IPS-20b (cell line): ENCODE results near the gene PSME2.
A peak's percentile ranks its signal among the peaks of the same experiment; 100 is the strongest.

Source experiments
- H3K27ac ChIP-seq: one replicate; pipeline ENCODE4 v1.5.1; 2013; ENCODE audit warnings: low read length
- H3K27me3 ChIP-seq: 2 replicates; pipeline ENCODE4 v1.6.1; 2013; ENCODE audit warnings: mild to moderate bottlenecking, low read length, inconsistent platforms; ENCODE audit not compliant: insufficient read depth
- H3K36me3 ChIP-seq: 2 replicates; pipeline ENCODE4 v1.6.1; 2013; ENCODE audit warnings: low read depth, mild to moderate bottlenecking, inconsistent platforms, low read length, moderate library complexity; ENCODE audit not compliant: insufficient read depth
- H3K4me1 ChIP-seq: 2 replicates; pipeline ENCODE4 v1.6.1; 2013; ENCODE audit warnings: mild to moderate bottlenecking, control low read depth, inconsistent platforms, low read length, moderate library complexity; ENCODE audit not compliant: insufficient read depth
- H3K4me3 ChIP-seq: 2 replicates; pipeline ENCODE4 v1.5.1; 2013; ENCODE audit warnings: mild to moderate bottlenecking, low read length, inconsistent platforms
- H3K9ac ChIP-seq: 2 replicates; pipeline ENCODE4 v1.6.1; 2013; ENCODE audit warnings: low read depth, mild to moderate bottlenecking, inconsistent platforms, low read length, moderate library complexity
- H3K9me3 ChIP-seq: 2 replicates; pipeline ENCODE4 v1.6.1; 2013; ENCODE audit warnings: mild to moderate bottlenecking, low read depth, low read length, inconsistent platforms; ENCODE audit not compliant: insufficient read depth

Gene PSME2

DNA sequence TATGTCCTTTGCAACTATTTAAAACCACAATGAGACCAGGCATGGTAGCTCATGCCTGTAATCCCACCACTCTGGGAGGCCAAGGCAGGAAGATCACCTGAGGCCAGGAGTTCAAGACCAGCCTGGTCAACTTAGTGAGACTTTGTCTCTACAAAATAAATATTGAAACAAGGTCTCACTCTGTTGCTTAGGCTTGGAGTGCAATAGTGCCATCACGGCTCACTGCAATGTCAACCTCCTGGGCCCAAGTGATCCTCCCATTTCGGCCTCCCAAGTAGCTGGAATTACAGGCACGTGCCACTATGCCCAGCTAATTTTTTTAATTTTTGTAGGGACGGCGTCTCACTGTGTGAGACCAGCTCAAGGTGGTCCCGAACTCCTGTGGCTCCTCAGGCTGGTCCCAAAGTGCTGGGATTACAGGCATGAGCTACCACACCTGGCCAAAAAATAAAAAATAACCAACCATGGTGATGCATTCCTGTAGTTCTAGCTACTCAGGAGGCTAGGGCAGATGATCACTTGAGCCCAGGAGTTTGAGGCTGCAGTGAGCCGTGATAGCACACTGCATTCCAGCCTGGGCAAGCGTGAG is 16.9 kb downstream of the PSME2 start:
- Histone ChIP-seq H3K27me3 (no peaks in the 10 kb centered on the region), H3K4me1 (no peaks in the 10 kb centered on the region), H3K36me3 (no peaks in the 10 kb centered on the region), H3K27ac (no peak overlapping the region), H3K4me3 (no peak overlapping the region), H3K9me3 (no peaks in the 10 kb centered on the region), H3K9ac (no peak overlapping the region)

DNA sequence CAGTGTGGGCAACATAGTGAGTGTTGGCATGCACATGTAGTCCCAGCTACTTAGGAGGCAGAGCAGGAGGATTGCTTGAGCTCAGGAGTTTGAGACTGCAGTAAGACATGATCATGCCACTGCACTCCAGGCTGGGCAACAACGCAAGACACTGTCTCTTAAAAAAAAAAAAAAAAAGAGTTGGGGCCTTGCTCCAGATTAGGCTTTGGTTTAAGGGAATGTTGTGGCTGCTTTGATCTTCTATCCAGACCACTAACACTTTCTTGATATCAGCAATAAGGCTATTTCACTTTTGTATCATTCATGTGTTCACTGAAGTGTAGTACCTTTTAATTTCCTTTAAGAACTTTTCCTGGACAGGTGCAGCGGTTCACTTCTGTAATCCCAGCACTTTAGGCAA is 18.7 kb downstream of the PSME2 start:
- Histone ChIP-seq H3K9me3 (no peaks in the 10 kb centered on the region), H3K4me3 (no peak overlapping the region), H3K9ac (no peak overlapping the region), H3K4me1 (no peaks in the 10 kb centered on the region), H3K27ac (no peak overlapping the region), H3K36me3 (peaks cover 12% of the 10 kb centered on the region), H3K27me3 (no peaks in the 10 kb centered on the region)

DNA sequence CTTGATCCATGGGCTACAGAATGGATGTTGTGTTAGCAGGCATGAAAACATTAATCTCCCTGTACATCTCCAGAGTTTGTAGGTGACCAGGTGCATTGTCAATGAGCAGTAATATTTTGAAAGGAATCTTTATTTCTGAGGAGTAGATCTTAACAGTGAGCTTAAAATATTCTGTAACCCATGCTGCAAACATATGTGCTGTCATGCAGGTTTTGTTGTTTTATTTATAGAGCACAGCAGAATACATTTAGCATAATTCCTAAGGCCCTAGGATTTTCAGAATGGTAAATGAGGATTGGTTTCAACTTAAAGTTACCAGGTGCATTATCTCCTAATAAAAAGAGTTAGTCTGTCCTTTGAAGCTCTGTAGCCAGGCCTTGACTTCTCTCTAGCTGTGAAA is 19.5 kb downstream of the PSME2 start:
- no peak overlapping the region for H3K27ac ChIP-seq
- peaks cover 16% of the 10 kb centered on the region for H3K36me3 ChIP-seq
- no peaks in the 10 kb centered on the region for H3K9me3 ChIP-seq
- no peaks in the 10 kb centered on the region for H3K27me3 ChIP-seq
- H3K4me3 ChIP-seq, result no peak overlapping the region
- H3K4me1 ChIP-seq, result no peaks in the 10 kb centered on the region
- no peak overlapping the region for H3K9ac ChIP-seq

DNA sequence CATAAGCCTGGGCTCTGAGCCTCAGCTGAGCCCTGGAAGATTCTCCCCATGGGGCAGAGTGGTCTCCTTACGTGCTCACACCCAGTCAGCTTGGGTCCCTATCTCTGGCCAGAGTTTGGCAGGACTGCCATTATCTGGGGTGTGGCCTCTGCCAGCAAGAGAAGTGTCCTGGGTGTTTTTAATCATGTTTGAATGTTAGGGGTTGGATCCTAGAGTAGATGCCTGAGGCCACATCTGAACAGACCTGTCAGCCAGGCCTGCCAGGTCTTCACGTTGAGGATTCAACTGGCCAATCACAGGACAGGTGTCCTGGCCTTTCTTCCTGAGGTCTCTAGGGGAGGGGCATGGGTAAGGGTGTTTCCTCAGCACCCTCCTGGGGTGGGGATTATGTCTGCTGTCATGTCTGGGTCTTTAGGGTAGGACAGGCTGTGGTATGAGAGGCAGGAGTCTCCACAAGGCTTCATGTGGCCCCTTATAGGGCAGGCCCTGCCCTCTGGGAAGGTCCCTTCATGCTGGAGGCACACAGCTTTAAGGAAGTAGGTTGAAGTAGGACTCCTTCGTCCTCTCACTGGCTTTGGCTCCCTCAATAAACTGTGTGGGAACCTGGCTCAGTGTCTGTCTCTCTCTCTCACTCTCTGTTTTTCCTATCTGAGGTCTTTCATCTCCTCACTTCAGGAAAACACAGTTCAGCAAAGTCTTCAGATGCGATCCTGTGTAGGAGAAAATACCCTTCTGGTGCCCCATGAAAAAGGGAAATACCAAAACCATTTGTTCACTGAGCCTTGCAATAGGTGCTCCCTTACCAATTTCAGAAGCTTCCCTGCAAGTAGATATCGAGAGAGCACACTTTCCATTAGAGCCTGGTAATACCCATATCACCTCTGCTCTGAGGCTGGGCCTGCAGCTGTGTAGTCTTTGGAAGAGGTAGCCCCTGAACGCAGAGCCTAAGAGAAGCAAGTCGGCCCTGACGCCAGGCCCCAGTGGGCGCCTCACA is 22.7 kb downstream of the PSME2 start:
- H3K9ac ChIP-seq, result no peak overlapping the region
- H3K36me3 ChIP-seq, result peaks cover 44% of the 10 kb centered on the region
- no peak overlapping the region for H3K27ac ChIP-seq
- no peaks in the 10 kb centered on the region for H3K9me3 ChIP-seq
- no peaks in the 10 kb centered on the region for H3K4me1 ChIP-seq
- H3K4me3 ChIP-seq, result no peak overlapping the region
- no peaks in the 10 kb centered on the region for H3K27me3 ChIP-seq

DNA sequence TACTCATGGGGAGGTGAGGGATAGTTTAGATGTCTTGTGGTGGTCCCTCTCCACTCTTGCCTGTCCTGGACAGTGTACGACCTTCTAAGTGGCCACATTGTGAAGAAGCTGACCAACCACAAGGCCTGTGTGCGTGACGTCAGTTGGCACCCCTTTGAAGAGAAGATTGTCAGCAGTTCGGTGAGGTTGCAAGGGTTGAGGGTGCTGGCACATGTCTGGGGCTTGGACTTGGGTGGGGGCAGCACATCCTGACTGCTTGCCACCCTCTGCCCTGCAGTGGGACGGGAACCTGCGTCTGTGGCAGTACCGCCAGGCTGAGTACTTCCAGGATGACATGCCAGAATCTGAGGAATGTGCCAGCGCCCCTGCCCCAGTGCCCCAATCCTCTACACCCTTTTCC is 23.5 kb downstream of the PSME2 start:
- no peak overlapping the region for H3K4me3 ChIP-seq
- H3K27ac ChIP-seq, result no peak overlapping the region
- H3K9me3 ChIP-seq, result no peaks in the 10 kb centered on the region
- H3K4me1 ChIP-seq, result no peaks in the 10 kb centered on the region
- no peak overlapping the region for H3K9ac ChIP-seq
- peaks cover 52% of the 10 kb centered on the region for H3K36me3 ChIP-seq
- no peaks in the 10 kb centered on the region for H3K27me3 ChIP-seq

DNA sequence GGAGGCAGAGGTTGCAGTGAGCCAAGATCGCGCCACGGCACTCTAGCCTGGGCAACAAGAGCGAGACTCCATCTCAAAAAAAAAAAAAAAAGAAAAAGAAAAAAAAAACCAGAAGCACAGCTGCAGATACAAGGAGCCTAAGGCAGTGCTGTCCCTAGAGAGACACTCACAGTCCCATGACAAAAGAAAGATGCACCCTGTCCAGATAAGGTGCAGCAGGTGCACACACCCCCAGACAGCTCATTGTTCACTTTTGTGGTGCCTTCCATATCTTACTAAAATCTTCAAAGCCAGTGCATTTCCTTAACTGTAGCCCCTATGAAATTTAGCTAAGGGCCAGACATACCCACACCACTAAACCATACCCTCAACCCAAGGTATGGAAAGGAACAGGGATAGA is 24.0 kb downstream of the PSME2 start:
- Histone ChIP-seq H3K27ac (no peak overlapping the region), H3K9ac (no peak overlapping the region), H3K4me3 (no peak overlapping the region), H3K27me3 (no peaks in the 10 kb centered on the region), H3K4me1 (no peaks in the 10 kb centered on the region), H3K9me3 (no peaks in the 10 kb centered on the region), H3K36me3 (peaks cover 57% of the 10 kb centered on the region)

DNA sequence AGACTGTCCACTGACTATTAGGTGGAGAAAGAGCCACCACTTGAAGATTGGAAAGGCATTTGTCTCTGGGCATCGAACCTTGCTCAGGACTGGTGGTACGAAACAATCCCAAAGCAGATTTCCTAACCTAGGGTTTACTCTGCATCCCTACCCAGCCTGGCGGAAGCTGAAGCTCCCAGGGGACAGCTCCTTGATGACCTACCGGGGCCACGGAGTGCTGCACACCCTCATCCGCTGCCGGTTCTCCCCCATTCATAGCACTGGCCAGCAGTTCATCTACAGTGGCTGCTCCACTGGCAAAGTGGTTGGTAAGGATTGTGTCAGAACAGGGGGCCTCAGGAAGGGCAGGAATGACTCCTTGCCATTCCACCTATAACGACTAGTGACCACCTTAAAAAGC is 25.2 kb downstream of the PSME2 start:
- H3K27ac ChIP-seq, result no peak overlapping the region
- H3K4me1 ChIP-seq, result no peaks in the 10 kb centered on the region; the same call in 1 of the 2 replicates
- H3K9ac ChIP-seq, result no peak overlapping the region
- H3K27me3 ChIP-seq, result no peaks in the 10 kb centered on the region
- H3K9me3 ChIP-seq, result no peaks in the 10 kb centered on the region
- peaks cover 65% of the 10 kb centered on the region for H3K36me3 ChIP-seq
- no peak overlapping the region for H3K4me3 ChIP-seq

DNA sequence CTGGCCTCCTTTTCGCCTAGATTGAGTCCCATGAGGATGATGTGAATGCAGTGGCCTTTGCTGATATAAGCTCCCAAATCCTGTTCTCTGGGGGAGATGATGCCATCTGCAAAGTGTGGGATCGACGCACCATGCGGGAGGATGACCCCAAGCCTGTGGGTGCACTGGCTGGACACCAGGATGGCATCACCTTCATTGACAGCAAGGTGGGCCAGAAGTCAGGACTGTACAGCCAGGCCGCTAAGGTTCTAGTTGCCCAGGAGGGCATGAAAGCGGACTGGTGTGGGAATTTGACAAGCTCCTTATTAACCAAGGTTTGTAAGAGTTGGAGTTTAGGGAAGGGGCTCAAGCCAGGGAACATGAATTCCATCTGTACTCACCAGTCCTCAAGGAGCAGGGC is 26.7 kb downstream of the PSME2 start:
- no peak overlapping the region for H3K27ac ChIP-seq
- H3K4me1 ChIP-seq, result peaks cover 6% of the 10 kb centered on the region; the same call in 1 of the 2 replicates
- peaks cover 65% of the 10 kb centered on the region for H3K36me3 ChIP-seq
- no peaks in the 10 kb centered on the region for H3K9me3 ChIP-seq
- no peak overlapping the region for H3K4me3 ChIP-seq
- H3K9ac ChIP-seq, result no peak overlapping the region
- H3K27me3 ChIP-seq, result no peaks in the 10 kb centered on the region

DNA sequence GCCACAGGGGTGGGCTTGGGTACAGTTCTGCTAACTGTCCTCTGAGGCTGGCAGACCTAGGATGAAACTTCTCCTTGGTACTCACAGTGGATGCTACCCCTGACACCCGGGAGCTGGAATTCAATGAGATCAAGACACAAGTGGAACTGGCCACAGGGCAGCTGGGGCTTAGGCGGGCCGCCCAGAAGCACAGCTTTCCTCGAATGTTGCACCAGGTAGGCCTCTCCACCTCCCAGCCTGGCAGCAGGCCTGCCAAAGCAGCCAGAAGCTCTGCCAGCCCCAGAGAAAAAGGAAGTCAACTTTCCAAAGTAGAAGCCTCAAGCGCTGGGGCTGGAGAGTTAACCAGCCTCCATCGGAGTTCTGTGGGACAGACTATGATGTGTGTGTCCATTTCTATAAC is 29.2 kb downstream of the PSME2 start:
- Histone ChIP-seq H3K9me3 (no peaks in the 10 kb centered on the region), H3K36me3 (peaks cover 49% of the 10 kb centered on the region), H3K9ac (no peak overlapping the region), H3K4me3 (no peak overlapping the region), H3K4me1 (peaks cover 6% of the 10 kb centered on the region; the same call in 1 of the 2 replicates), H3K27ac (no peak overlapping the region), H3K27me3 (no peaks in the 10 kb centered on the region)

DNA sequence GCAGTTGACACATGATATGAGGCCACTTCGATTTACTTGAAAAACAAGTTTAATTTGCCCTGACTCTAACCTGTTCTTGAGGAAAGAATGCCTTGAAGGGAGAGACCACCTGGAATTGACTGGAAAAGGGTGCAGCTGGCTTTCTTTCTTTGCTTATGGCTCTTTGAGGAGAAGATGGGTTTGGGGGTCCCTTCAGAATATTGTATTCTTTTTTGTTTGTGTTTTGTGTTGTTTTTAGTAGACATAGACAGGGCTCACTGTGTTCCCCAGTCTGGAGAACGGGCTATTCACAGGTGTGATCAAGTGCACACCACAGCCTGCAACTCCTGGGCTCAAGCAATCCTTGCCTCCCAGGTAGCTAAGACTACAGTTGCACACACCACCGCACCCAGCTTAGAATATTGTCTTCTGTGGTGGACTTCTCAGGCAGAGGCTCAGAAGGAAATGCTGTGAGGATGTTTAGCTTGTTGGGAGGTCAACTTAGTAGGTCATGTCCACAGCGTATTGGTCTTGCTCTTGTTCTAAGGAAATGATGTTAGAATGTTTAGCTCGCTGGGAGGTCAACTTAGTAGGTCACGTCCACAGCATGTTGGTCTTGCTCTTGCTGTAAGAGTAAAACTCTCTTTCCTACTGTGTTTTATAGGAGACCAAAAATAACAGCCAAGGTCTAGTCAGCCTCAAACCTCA is 30.1 kb downstream of the PSME2 start:
- no peak overlapping the region for H3K27ac ChIP-seq
- peaks cover 43% of the 10 kb centered on the region for H3K36me3 ChIP-seq
- 0 out of 2 replicates have a peak overlapping the region, but pooled peaks have one; percentile 78 for H3K9ac ChIP-seq
- no peaks in the 10 kb centered on the region for H3K9me3 ChIP-seq
- peak overlapping the region; percentile 94 for H3K4me3 ChIP-seq
- peaks cover 6% of the 10 kb centered on the region; the same call in 1 of the 2 replicates for H3K4me1 ChIP-seq
- no peaks in the 10 kb centered on the region for H3K27me3 ChIP-seq

DNA sequence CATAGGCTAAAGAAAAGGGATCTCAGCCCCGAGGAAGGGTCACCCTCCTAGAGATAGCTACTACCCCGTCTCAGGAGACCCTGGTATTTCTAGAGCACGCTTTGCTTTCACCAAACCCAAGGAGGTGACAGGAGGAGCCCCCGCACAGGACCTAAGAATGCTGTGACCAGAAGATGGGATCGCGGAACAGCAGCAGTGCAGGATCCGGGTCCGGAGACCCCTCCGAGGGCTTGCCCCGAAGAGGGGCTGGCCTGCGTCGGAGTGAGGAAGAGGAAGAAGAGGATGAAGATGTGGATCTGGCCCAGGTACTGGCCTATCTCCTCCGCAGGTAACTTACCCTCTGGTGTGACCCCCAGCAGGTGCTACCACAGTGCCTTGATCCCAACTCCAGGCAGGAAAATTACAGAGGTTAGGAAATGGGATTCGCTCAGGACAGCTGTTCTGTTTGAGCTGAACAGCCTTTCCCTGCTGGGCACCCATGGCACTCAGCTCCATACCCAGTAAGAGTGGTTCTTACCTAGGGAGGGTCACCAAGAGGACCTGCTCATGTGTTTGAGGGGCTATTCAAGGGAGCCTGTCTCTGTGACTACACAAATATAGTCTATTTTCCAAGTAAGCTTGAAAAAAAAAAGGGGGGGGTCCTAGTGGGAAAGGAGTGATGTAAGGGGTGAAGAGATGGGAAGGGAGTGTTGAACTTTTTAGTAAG is 30.8 kb downstream of the PSME2 start:
- Histone ChIP-seq H3K27ac (no peak overlapping the region), H3K9me3 (no peaks in the 10 kb centered on the region), H3K4me1 (peaks cover 6% of the 10 kb centered on the region; the same call in 1 of the 2 replicates), H3K27me3 (no peaks in the 10 kb centered on the region), H3K4me3 (peak overlapping the region; percentile 94), H3K9ac (peak overlapping the region; percentile 78), H3K36me3 (peaks cover 36% of the 10 kb centered on the region)
